HepG2 (cell line): ENCODE data around the gene COG8. TPM values are rescaled to one million over a fixed set of nuclear protein-coding genes. Genes with fewer than 3 reads are reported as not detected.

Experiments
- ATF7 ChIP-seq, 2 experiments: fragments of 450-650 bp in 1 of 2; sonication (generic) in 1 of 2; formaldehyde crosslinking in 1 of 2; IDR thresholded peaks; 2 replicates each; pipeline versions ENCODE4 v1.4.0 to v1.6.1; 2016 to 2020; ENCODE audit warnings: antibody characterized with exemption in 1 of 2, mild to moderate bottlenecking in 1 of 2, missing genetic modification reagents in 1 of 2
- DMAP1 ChIP-seq: IDR thresholded peaks from 2 replicates; pipeline ENCODE4 v1.6.1; 2016
- KDM5A ChIP-seq: fragments of 200-600 bp; sonication (generic); IDR thresholded peaks from 2 replicates; pipeline ENCODE4 v1.7.0; 2018; ENCODE audit warnings: antibody characterized with exemption, mild to moderate bottlenecking, low read length, borderline replicate concordance
- KLF11 ChIP-seq: IDR thresholded peaks from 2 replicates; pipeline ENCODE4 v1.6.1; 2016; ENCODE audit warnings: missing compliant biosample characterization
- MAZ ChIP-seq, 2 experiments: sonication (generic) in 1 of 2; formaldehyde crosslinking in 1 of 2; IDR thresholded peaks; 2 replicates each; pipeline versions ENCODE4 v1.5.0 to v1.6.1; 2012 to 2020; ENCODE audit warnings: low read depth in 2 of 2, mild to moderate bottlenecking in 2 of 2, borderline replicate concordance in 1 of 2, improper control_type of control experiment in 1 of 2, low read length in 1 of 2, missing genetic modification reagents in 1 of 2, moderate library complexity in 1 of 2
- MED8 ChIP-seq: sonication (generic); formaldehyde crosslinking; IDR thresholded peaks from 2 replicates; pipeline ENCODE4 v1.8.1; 2023; ENCODE audit warnings: mild to moderate bottlenecking, missing genetic modification reagents; ENCODE audit not compliant: insufficient replicate concordance
- RARA ChIP-seq: IDR thresholded peaks from 2 replicates; pipeline ENCODE4 v1.6.1; 2016; ENCODE audit warnings: missing genetic modification reagents, missing compliant biosample characterization
- STAG1 ChIP-seq: sonication (generic); formaldehyde crosslinking; IDR thresholded peaks from 2 replicates; pipeline ENCODE4 v1.4.0; 2020; ENCODE audit warnings: missing genetic modification reagents
- ZNF563 ChIP-seq: sonication (generic); formaldehyde crosslinking; IDR thresholded peaks from 2 replicates; pipeline ENCODE4 v1.8.0; 2022; ENCODE audit warnings: mild to moderate bottlenecking, moderate library complexity, missing genetic modification reagents
- ZNF709 ChIP-seq: sonication (generic); formaldehyde crosslinking; IDR thresholded peaks from 2 replicates; pipeline ENCODE4 v1.5.0; 2020; ENCODE audit warnings: mild to moderate bottlenecking, missing genetic modification reagents
- polyA plus RNA-seq, 8 experiments: library from polyadenylated mRNA; depleted of rRNA in 3 of 8; stranded (reverse) in 7 of 8; unstranded in 1 of 8; fragments of >200 nt; fragmentation: Illumina TruSeq in 4 of 8; extraction: Trizol in 4 of 8; gene quantifications; 2 replicates each; pipeline versions ENCODE4 v1.2.1 to v1.2.3, GENCODE V29; 2011 to 2016; ENCODE audit warnings: low read depth in 4 of 8, missing spikeins in 1 of 8, mixed read lengths in 1 of 8; ENCODE audit not compliant: insufficient read depth in 1 of 8
- total RNA-seq, 5 experiments: library from RNA; depleted of rRNA; stranded (reverse); fragments of >200 nt; fragmentation: Illumina TruSeq; extraction: Trizol; gene quantifications; 2 replicates each; pipeline ENCODE4 v1.2.3, GENCODE V29; 2016; ENCODE audit warnings: low read depth in 1 of 5
- TF ChIP-seq, protein P1 (sequence below): conservative IDR thresholded peaks from 2 replicates; pipeline ENCODE4 v1.6.1; 2018; ENCODE audit warnings: missing genetic modification reagents
- TF ChIP-seq, protein P2 (sequence below): sonication (generic); formaldehyde crosslinking; IDR thresholded peaks from 2 replicates; pipeline ENCODE4 v1.4.0; 2020; ENCODE audit warnings: mild to moderate bottlenecking, missing genetic modification reagents
- TF ChIP-seq, protein P3 (sequence below): sonication (generic); formaldehyde crosslinking; IDR thresholded peaks from 2 replicates; pipeline ENCODE4 v1.5.1; 2020; ENCODE audit warnings: mild to moderate bottlenecking, missing genetic modification reagents, borderline replicate concordance
- TF ChIP-seq, protein P4 (sequence below): IDR thresholded peaks from 2 replicates; pipeline ENCODE4 v1.6.1; 2016; ENCODE audit warnings: missing compliant biosample characterization, missing genetic modification reagents, borderline replicate concordance
- TF ChIP-seq, protein P5 (sequence below): sonication (generic); formaldehyde crosslinking; IDR thresholded peaks from 2 replicates; pipeline ENCODE4 v1.4.0; 2020; ENCODE audit warnings: mild to moderate bottlenecking, missing genetic modification reagents

The COG8 gene
- total and polyA plus RNA-seq, 2 of the 13 experiments (the other 11 are each of a cell fraction or from before 2014, with no cell fraction given): 45.5 to 52.1 TPM

DNA sequence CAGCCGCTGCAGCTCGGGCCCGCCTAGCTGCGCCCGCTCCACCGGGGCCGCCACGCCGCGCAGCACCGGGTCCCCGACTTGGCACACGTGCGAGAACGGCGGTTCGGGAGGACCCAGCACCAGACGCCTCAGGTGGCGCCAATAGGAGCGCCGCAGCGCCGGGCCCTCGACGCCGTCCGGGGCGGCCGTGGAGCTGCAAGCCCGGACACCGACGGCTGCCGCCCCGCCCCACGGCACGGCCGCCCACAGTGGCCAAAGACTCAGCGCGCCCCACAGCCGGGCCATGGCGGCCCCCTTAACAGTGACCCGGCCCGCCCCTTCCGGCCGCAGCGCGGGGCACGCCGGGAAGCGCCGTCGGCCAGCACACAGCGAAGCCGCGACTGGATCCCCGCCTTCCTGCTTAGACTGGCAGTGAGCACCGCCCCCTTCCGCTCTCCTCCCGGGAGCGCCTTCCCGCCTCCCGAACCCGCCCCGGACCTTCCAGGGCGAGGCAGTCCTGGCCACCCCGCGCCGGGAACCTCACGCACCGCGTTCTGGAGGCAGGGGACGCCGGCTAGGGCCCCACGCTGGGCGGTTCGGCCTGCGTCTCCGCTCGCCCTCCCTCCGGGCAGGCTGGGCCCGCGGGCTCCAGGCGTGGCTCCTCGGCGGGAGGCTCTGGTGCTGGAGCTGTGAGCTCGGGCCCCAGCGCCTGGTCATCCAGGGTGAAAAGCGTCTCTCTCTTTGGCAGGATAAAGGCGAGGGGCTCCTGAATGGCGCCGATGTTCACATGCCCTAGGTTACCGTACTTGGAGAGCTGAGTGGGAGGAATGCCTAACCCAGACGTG lies 8.9 kb downstream of the COG8 start, which contains the start of gene PDF (continued):
- peak; percentile 54; the same call in 1 of the 2 replicates for TF ChIP-seq KDM5A
- no peak; the same call in 1 of the 2 replicates for TF ChIP-seq STAG1
- TF ChIP-seq, protein P1, sequence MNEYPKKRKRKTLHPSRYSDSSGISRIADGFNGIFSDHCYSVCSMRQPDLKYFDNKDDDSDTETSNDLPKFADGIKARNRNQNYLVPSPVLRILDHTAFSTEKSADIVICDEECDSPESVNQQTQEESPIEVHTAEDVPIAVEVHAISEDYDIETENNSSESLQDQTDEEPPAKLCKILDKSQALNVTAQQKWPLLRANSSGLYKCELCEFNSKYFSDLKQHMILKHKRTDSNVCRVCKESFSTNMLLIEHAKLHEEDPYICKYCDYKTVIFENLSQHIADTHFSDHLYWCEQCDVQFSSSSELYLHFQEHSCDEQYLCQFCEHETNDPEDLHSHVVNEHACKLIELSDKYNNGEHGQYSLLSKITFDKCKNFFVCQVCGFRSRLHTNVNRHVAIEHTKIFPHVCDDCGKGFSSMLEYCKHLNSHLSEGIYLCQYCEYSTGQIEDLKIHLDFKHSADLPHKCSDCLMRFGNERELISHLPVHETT (CRISPR knock-in tag): peak; percentile 95
- TF ChIP-seq, protein P2, sequence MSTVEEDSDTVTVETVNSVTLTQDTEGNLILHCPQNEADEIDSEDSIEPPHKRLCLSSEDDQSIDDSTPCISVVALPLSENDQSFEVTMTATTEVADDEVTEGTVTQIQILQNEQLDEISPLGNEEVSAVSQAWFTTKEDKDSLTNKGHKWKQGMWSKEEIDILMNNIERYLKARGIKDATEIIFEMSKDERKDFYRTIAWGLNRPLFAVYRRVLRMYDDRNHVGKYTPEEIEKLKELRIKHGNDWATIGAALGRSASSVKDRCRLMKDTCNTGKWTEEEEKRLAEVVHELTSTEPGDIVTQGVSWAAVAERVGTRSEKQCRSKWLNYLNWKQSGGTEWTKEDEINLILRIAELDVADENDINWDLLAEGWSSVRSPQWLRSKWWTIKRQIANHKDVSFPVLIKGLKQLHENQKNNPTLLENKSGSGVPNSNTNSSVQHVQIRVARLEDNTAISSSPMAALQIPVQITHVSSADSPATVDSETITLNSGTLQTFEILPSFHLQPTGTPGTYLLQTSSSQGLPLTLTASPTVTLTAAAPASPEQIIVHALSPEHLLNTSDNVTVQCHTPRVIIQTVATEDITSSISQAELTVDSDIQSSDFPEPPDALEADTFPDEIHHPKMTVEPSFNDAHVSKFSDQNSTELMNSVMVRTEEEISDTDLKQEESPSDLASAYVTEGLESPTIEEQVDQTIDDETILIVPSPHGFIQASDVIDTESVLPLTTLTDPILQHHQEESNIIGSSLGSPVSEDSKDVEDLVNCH (CRISPR knock-in tag): no peak
- peak; percentile 90; the same call in 1 of the 2 replicates for TF ChIP-seq ZNF563 (CRISPR knock-in tag)
- peak; percentile 70 for TF ChIP-seq MAZ (IDR thresholded peaks at IDR 0.05; ENCODE audit: borderline replicate concordance, low read depth, low read length)
- TF ChIP-seq MAZ (CRISPR knock-in tag; IDR thresholded peaks at IDR 0.05; ENCODE audit: low read depth): peak; percentile 92
- peak; percentile 43 for TF ChIP-seq RARA (CRISPR knock-in tag)
- peak; percentile 90 for TF ChIP-seq DMAP1 (CRISPR knock-in tag)
- peak; percentile 90; the same call in 1 of the 2 replicates for TF ChIP-seq ZNF709 (CRISPR knock-in tag)
- no peak for TF ChIP-seq ATF7 (IDR thresholded peaks at IDR 0.05)
- no peak for TF ChIP-seq ATF7 (CRISPR knock-in tag; IDR thresholded peaks at IDR 0.05)
- TF ChIP-seq, protein P3, sequence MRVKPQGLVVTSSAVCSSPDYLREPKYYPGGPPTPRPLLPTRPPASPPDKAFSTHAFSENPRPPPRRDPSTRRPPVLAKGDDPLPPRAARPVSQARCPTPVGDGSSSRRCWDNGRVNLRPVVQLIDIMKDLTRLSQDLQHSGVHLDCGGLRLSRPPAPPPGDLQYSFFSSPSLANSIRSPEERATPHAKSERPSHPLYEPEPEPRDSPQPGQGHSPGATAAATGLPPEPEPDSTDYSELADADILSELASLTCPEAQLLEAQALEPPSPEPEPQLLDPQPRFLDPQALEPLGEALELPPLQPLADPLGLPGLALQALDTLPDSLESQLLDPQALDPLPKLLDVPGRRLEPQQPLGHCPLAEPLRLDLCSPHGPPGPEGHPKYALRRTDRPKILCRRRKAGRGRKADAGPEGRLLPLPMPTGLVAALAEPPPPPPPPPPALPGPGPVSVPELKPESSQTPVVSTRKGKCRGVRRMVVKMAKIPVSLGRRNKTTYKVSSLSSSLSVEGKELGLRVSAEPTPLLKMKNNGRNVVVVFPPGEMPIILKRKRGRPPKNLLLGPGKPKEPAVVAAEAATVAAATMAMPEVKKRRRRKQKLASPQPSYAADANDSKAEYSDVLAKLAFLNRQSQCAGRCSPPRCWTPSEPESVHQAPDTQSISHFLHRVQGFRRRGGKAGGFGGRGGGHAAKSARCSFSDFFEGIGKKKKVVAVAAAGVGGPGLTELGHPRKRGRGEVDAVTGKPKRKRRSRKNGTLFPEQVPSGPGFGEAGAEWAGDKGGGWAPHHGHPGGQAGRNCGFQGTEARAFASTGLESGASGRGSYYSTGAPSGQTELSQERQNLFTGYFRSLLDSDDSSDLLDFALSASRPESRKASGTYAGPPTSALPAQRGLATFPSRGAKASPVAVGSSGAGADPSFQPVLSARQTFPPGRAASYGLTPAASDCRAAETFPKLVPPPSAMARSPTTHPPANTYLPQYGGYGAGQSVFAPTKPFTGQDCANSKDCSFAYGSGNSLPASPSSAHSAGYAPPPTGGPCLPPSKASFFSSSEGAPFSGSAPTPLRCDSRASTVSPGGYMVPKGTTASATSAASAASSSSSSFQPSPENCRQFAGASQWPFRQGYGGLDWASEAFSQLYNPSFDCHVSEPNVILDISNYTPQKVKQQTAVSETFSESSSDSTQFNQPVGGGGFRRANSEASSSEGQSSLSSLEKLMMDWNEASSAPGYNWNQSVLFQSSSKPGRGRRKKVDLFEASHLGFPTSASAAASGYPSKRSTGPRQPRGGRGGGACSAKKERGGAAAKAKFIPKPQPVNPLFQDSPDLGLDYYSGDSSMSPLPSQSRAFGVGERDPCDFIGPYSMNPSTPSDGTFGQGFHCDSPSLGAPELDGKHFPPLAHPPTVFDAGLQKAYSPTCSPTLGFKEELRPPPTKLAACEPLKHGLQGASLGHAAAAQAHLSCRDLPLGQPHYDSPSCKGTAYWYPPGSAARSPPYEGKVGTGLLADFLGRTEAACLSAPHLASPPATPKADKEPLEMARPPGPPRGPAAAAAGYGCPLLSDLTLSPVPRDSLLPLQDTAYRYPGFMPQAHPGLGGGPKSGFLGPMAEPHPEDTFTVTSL: no peak; the same call in 1 of the 2 replicates
- TF ChIP-seq, protein P4, sequence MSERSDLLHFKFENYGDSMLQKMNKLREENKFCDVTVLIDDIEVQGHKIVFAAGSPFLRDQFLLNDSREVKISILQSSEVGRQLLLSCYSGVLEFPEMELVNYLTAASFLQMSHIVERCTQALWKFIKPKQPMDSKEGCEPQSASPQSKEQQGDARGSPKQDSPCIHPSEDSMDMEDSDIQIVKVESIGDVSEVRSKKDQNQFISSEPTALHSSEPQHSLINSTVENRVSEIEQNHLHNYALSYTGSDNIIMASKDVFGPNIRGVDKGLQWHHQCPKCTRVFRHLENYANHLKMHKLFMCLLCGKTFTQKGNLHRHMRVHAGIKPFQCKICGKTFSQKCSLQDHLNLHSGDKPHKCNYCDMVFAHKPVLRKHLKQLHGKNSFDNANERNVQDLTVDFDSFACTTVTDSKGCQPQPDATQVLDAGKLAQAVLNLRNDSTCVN (CRISPR knock-in tag): no peak
- peak; percentile 92 for TF ChIP-seq MED8 (CRISPR knock-in tag)
- TF ChIP-seq, protein P5, sequence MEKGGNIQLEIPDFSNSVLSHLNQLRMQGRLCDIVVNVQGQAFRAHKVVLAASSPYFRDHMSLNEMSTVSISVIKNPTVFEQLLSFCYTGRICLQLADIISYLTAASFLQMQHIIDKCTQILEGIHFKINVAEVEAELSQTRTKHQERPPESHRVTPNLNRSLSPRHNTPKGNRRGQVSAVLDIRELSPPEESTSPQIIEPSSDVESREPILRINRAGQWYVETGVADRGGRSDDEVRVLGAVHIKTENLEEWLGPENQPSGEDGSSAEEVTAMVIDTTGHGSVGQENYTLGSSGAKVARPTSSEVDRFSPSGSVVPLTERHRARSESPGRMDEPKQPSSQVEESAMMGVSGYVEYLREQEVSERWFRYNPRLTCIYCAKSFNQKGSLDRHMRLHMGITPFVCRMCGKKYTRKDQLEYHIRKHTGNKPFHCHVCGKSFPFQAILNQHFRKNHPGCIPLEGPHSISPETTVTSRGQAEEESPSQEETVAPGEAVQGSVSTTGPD (CRISPR knock-in tag): no peak
- TF ChIP-seq KLF11 (CRISPR knock-in tag): peak; percentile 69; the same call in 1 of the 2 replicates
